Kidney (tissue), 14 donors: Measurements from ENCODE around the gene DFFB. TPM values are rescaled to one million over a fixed set of nuclear protein-coding genes. Genes with fewer than 3 reads are reported as not detected.

Experiments
- DNase-seq, 5 donors: peaks; one replicate each; pipeline ENCODE4 v3.0.0-alpha.2; 2013 to 2020
- FAIRE-seq: peaks from 2 replicates; lab custom pipeline; 2012; peaks lifted over from hg19 to GRCh38; lab: Jason Lieb, UNC
- H3K27ac ChIP-seq, 2 donors: one replicate each; pipeline ENCODE4 v1.7.0; 2013; ENCODE audit warnings: low read depth in 2 of 2, low read length in 2 of 2, inconsistent platforms in 1 of 2
- H3K27me3 ChIP-seq: one replicate; pipeline ENCODE4 v1.7.1; 2013; ENCODE audit warnings: low read length, inconsistent platforms; ENCODE audit not compliant: control insufficient read depth, insufficient read depth
- H3K36me3 ChIP-seq, 3 donors: one replicate each; pipeline versions ENCODE4 v1.7.0 to v1.7.1; 2013; ENCODE audit warnings: low read length in 3 of 3, control low read depth in 1 of 3, inconsistent platforms in 1 of 3; ENCODE audit not compliant: insufficient read depth in 3 of 3, control insufficient read depth in 2 of 3
- H3K4me1 ChIP-seq, 3 donors: one replicate each; pipeline versions ENCODE4 v1.7.0 to v1.7.1; 2013; ENCODE audit warnings: low read length in 3 of 3, inconsistent platforms in 1 of 3, low read depth in 1 of 3; ENCODE audit not compliant: control insufficient read depth in 2 of 3, insufficient read depth in 2 of 3
- H3K4me3 ChIP-seq, 3 donors: one replicate each; pipeline versions ENCODE4 v1.7.0 to v1.8.1; 2013; ENCODE audit warnings: low read length in 3 of 3, control low read depth in 1 of 3, inconsistent platforms in 1 of 3
- H3K9ac ChIP-seq, 3 donors: one replicate each; pipeline versions ENCODE4 v1.7.0 to v1.7.1; 2013; ENCODE audit warnings: low read length in 3 of 3, control low read depth in 1 of 3, inconsistent platforms in 1 of 3
- H3K9me3 ChIP-seq, 3 donors: one replicate each; pipeline versions ENCODE4 v1.7.0 to v1.7.1; 2013; ENCODE audit warnings: low read length in 3 of 3, control low read depth in 1 of 3, inconsistent platforms in 1 of 3; ENCODE audit not compliant: control insufficient read depth in 2 of 3, insufficient read depth in 1 of 3
- intact Hi-C: fragments of 100-400 bp; cut with DNase I; formaldehyde crosslinking; loops from one replicate; pipeline ENCODE4 v1.11.1; 2022
- polyA plus RNA-seq: library from polyadenylated mRNA; stranded (reverse); fragments of 350-450 nt; fragmentation: Illumina TruSeq; extraction: RNeasy Lipid Tissue Mini Kit (QIAGEN cat#74804); gene quantifications from one replicate; pipeline ENCODE4 v1.2.3, GENCODE V29; 2014; ENCODE audit warnings: low read depth, low replicate concordance; ENCODE audit not compliant: insufficient read depth
- total RNA-seq: library from RNA; stranded (reverse); fragmentation: NEBNext Ultra II Directional; extraction: Animal tissue kit (Norgen Biotek cat#: 25700); gene quantifications from one replicate; pipeline ENCODE4 v1.2.1, GENCODE V29; 2021
- TF ChIP-seq, protein P1 (sequence below): IDR thresholded peaks from 3 replicates; pipeline ENCODE4 v1.5.1; 2012; ENCODE audit warnings: mild to moderate bottlenecking, moderate library complexity, borderline replicate concordance; ENCODE audit not compliant: insufficient read depth; ENCODE audit errors: extremely low read depth
- donor health status: control.
- donor health status: control.
- donor health status: control.
- donor health status: control.
- donor health status: control.
- donor health status: DM: yes; HTN: yes; CAD: no.
- donor health status: Normal renal cell carcinoma (clear cell type).

The DFFB gene
- total and polyA plus RNA-seq, 2 donors from 2014 or later: 5.6 to 8.2 TPM

DNA sequence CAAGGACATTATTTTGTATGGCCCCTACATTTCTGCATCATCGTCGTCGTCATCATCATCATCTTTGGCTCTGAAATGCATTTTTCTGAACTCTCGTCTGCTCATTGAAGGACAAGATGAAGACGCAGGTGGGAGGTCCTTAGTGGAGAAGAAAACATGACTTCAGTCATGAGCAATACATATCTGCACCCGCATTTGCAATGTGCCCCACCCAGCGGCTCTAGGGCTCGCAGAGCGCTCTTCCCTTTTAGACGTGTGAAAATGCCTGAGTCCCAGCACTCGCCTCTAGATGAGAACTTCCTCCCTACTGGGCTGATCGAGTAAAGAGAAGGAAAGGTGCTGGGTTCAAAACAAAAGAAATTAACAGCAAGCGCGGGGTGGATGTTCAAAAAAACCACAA lies 32.7 kb downstream of the DFFB start:
- Histone ChIP-seq H3K27me3 (no peaks in the 10 kb centered on the region), H3K9me3 (no peaks in the 10 kb centered on the region), H3K27ac (no peak overlapping the region), H3K36me3 (peaks cover 0 to 21% (median 14%) of the 10 kb centered on the region in 3 donors), H3K4me3 (no peak overlapping the region), H3K4me1 (no peaks in the 10 kb centered on the region), H3K9ac (no peak overlapping the region)
- intact Hi-C loops: no loop called here
- FAIRE-seq (no peak), DNase-seq (peak in 1 of 5 donors; percentile 54)
- TF ChIP-seq, protein P1, sequence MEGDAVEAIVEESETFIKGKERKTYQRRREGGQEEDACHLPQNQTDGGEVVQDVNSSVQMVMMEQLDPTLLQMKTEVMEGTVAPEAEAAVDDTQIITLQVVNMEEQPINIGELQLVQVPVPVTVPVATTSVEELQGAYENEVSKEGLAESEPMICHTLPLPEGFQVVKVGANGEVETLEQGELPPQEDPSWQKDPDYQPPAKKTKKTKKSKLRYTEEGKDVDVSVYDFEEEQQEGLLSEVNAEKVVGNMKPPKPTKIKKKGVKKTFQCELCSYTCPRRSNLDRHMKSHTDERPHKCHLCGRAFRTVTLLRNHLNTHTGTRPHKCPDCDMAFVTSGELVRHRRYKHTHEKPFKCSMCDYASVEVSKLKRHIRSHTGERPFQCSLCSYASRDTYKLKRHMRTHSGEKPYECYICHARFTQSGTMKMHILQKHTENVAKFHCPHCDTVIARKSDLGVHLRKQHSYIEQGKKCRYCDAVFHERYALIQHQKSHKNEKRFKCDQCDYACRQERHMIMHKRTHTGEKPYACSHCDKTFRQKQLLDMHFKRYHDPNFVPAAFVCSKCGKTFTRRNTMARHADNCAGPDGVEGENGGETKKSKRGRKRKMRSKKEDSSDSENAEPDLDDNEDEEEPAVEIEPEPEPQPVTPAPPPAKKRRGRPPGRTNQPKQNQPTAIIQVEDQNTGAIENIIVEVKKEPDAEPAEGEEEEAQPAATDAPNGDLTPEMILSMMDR: no peak

DNA sequence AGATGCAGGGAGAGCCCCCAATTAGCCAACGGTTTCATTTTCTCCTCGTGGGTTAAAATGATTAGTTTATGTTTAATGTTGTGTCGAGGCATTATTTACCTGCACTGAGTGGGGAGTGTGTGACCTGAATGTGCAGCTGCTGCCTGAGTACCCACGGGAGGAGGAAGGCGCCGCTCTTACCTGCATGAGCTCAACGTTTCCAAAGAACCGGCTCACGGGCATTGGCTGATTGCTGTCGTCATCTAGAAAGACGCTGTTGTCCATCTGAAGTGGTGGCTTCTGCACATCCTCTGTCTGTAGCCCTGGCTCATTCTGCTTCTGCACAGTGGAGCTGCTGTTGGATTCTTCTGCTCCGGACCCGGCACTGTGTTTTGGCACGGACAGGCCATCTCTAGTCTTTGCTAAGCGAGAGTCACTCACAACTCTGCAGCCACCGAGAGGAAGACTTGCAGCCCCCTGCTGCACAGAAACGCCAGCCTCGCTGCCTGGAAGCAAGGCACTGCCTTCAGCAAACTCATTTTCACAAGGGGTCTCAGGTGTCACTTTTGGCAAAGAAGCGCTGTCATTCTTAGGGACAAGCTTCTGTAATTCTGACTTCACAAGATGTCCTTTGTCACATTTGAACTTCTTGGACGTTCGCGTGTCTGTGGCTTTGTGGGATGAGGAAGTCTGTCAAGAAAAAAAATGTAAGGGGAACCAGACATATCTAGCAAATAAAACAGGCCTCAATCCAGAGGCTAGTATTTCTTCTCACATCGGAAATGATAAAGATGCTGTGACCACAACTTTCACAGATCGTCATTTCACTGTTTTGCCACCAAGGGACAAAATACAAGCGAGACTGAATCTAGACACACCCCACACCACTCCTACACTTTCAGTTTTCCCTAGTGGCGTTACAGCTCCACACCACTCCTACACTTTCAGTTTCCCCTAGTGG lies 33.4 kb downstream of the DFFB start:
- Histone ChIP-seq H3K36me3 (peaks cover 0 to 26% (median 14%) of the 10 kb centered on the region in 3 donors), H3K4me1 (no peaks in the 10 kb centered on the region), H3K4me3 (no peak overlapping the region), H3K27ac (no peak overlapping the region), H3K9me3 (no peaks in the 10 kb centered on the region), H3K27me3 (no peaks in the 10 kb centered on the region), H3K9ac (no peak overlapping the region)
- TF ChIP-seq, protein P1: no peak
- peak in 1 of 5 donors; percentile 56 for DNase-seq
- intact Hi-C loops: no loop called here
- FAIRE-seq: no peak

DNA sequence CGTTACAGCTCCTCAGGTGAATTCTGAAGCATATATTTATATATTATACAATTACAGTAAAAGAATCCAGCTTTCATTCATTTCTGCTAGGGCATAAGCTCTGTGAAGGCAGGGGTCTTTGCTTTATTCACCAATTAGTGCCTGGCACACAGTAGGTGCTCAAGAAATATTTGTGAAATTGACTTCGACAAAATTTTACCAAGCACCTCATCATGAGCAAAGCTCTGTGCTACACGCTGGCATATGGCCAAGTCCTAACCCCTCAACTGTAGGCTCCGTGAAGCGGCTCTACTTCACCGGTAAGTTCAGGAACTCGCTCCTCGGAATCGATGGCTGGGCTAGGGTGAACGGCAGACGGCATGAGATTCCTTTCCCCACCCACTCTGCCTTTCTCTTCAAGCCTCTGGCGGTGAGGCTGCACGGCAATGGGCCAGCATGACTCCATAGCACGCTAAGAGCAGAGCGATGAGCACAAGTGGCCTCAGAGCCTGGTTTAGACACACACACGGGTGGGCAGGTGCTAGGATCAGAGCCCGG lies 34.1 kb downstream of the DFFB start:
- DNase-seq: peak in 1 of 5 donors; percentile 52
- Histone ChIP-seq H3K36me3 (peaks cover 0 to 26% (median 13%) of the 10 kb centered on the region in 3 donors), H3K4me1 (no peaks in the 10 kb centered on the region), H3K27ac (no peak overlapping the region), H3K9ac (no peak overlapping the region), H3K27me3 (no peaks in the 10 kb centered on the region), H3K4me3 (no peak overlapping the region), H3K9me3 (no peaks in the 10 kb centered on the region)
- intact Hi-C loops: no loop called here
- no peak for FAIRE-seq
- TF ChIP-seq, protein P1: no peak
